ENCODE data around the gene KCNE4. TPM values are rescaled to one million over a fixed set of nuclear protein-coding genes. Genes with fewer than 3 reads are reported as not detected.
"Not testable (repeated sequence)": the region's sequence is repeated elsewhere in the genome, so short reads cannot be mapped to it uniquely, and the experiment has no call there.

KCNE4 gene
- total and polyA plus RNA-seq, 4 donors: 0.19 to 0.42 (median 0.31) TPM

DNA sequence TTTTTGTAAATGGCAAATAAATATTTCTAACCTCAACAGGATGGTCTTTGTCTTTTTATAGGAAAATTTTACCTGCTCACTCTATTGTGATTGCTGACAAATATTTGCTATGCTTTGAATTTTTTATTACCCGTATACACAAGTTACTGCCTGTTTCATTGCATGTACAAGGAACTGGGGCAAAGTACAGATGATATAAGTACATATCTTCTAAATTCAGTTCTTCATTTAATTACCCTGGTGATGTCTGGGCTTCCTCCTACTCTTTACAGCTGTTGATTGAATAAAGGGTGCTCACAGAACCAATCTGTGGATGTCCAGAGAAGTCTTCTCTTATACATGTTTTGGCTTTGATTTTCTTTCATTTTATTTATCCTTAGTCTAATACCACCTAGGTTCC is 26.5 kb downstream of the KCNE4 start:
- Histone ChIP-seq H3K27ac (ENCODE audit: low read depth in 1 of 2, low read length in 2 of 2) (no peak overlapping the region), H3K27me3 (ENCODE audit: control insufficient read depth in 4 of 4, insufficient read depth in 4 of 4, low read length in 3 of 4) (peaks cover 0 to 2% (median 0%) of the 10 kb centered on the region in 4 donors), H3K4me3 (ENCODE audit: low read depth in 1 of 3, low read length in 3 of 3) (no peak overlapping the region), H3K36me3 (ENCODE audit: control insufficient read depth in 4 of 4, insufficient read depth in 3 of 4, low read depth in 1 of 4, low read length in 3 of 4) (no peaks in the 10 kb centered on the region), H3K9ac (ENCODE audit: low read depth in 1 of 2, low read length in 2 of 2) (no peak overlapping the region), H3K4me1 (ENCODE audit: control insufficient read depth in 4 of 4, insufficient read depth in 4 of 4, low read length in 3 of 4) (no peaks in the 10 kb centered on the region), H3K9me3 (ENCODE audit: control insufficient read depth in 4 of 4, low read length in 3 of 4) (no peaks in the 10 kb centered on the region)
- 80% methylated on average over 1 of the region's 1 CpG for WGBS
- no peak for TF ChIP-seq EGR1 (IDR thresholded peaks at IDR 0.05; ENCODE audit: low read depth in 2 of 2)
- no peak for DNase-seq (ENCODE audit: low spot score)

- H3K4me3 ChIP-seq (ENCODE audit: low read depth in 1 of 3, low read length in 3 of 3): no peak overlapping the region
- TF ChIP-seq RXRA (IDR thresholded peaks at IDR 0.05) (no peak), HNF4G (IDR thresholded peaks at IDR 0.05) (no peak), EGR1 (IDR thresholded peaks at IDR 0.05; ENCODE audit: low read depth in 2 of 2) (no peak)
- H3K9me3 ChIP-seq (ENCODE audit: control insufficient read depth in 4 of 4, low read length in 3 of 4): no peaks in the 10 kb centered on the region
- DNase-seq (ENCODE audit: low spot score): no peak
- H3K9ac ChIP-seq (ENCODE audit: low read depth in 1 of 2, low read length in 2 of 2): no peak overlapping the region
- H3K27me3 ChIP-seq (ENCODE audit: control insufficient read depth in 4 of 4, insufficient read depth in 4 of 4, low read length in 3 of 4): peaks cover 0 to 2% (median 0%) of the 10 kb centered on the region in 4 donors
- 67% methylated on average over 2 of the region's 2 CpGs for WGBS
- no peaks in the 10 kb centered on the region for H3K36me3 ChIP-seq (ENCODE audit: control insufficient read depth in 4 of 4, insufficient read depth in 3 of 4, low read depth in 1 of 4, low read length in 3 of 4)
- no peak overlapping the region for H3K27ac ChIP-seq (ENCODE audit: low read depth in 1 of 2, low read length in 2 of 2)
- H3K4me1 ChIP-seq (ENCODE audit: control insufficient read depth in 4 of 4, insufficient read depth in 4 of 4, low read length in 3 of 4): no peaks in the 10 kb centered on the region
Measured at GRCh38 chr2:223079378-223079777, 27.4 kb downstream of the KCNE4 start.

- no peak overlapping the region for H3K27ac ChIP-seq (ENCODE audit: low read depth in 1 of 2, low read length in 2 of 2)
- peaks cover 0 to 2% (median 0%) of the 10 kb centered on the region in 4 donors for H3K27me3 ChIP-seq (ENCODE audit: control insufficient read depth in 4 of 4, insufficient read depth in 4 of 4, low read length in 3 of 4)
- H3K9ac ChIP-seq (ENCODE audit: low read depth in 1 of 2, low read length in 2 of 2): no peak overlapping the region
- DNase-seq (ENCODE audit: low spot score): no peak
- 83% methylated on average over 2 of the region's 2 CpGs for WGBS
- TF ChIP-seq HNF4A (conservative IDR thresholded peaks at IDR 0.05) (no peak), MAX (IDR thresholded peaks at IDR 0.05) (no peak), RXRA (IDR thresholded peaks at IDR 0.05) (no peak), JUND (IDR thresholded peaks at IDR 0.05) (no peak), REST (IDR thresholded peaks at IDR 0.05) (no peak), FOXA1 (IDR thresholded peaks at IDR 0.05) (no peak), ATF3 (IDR thresholded peaks at IDR 0.05) (no peak), ZBTB33 (IDR thresholded peaks at IDR 0.05) (no peak), SP1 (IDR thresholded peaks at IDR 0.05) (no peak), FOXA2 (IDR thresholded peaks at IDR 0.05) (no peak), GABPA (IDR thresholded peaks at IDR 0.05 in 1 of 2, conservative IDR thresholded peaks at IDR 0.05 in 1 of 2) (no peak), EGR1 (IDR thresholded peaks at IDR 0.05; ENCODE audit: low read depth in 2 of 2) (no peak), HNF4G (IDR thresholded peaks at IDR 0.05) (no peak), NR2F2 (IDR thresholded peaks at IDR 0.05) (no peak), RAD21 (IDR thresholded peaks at IDR 0.05) (no peak), TAF1 (conservative IDR thresholded peaks at IDR 0.05) (no peak)
- TF ChIP-seq, protein P1, sequence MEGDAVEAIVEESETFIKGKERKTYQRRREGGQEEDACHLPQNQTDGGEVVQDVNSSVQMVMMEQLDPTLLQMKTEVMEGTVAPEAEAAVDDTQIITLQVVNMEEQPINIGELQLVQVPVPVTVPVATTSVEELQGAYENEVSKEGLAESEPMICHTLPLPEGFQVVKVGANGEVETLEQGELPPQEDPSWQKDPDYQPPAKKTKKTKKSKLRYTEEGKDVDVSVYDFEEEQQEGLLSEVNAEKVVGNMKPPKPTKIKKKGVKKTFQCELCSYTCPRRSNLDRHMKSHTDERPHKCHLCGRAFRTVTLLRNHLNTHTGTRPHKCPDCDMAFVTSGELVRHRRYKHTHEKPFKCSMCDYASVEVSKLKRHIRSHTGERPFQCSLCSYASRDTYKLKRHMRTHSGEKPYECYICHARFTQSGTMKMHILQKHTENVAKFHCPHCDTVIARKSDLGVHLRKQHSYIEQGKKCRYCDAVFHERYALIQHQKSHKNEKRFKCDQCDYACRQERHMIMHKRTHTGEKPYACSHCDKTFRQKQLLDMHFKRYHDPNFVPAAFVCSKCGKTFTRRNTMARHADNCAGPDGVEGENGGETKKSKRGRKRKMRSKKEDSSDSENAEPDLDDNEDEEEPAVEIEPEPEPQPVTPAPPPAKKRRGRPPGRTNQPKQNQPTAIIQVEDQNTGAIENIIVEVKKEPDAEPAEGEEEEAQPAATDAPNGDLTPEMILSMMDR (IDR thresholded peaks at IDR 0.05; ENCODE audit: low read depth, low read length, missing input control): no peak
- H3K9me3 ChIP-seq (ENCODE audit: control insufficient read depth in 4 of 4, low read length in 3 of 4): no peaks in the 10 kb centered on the region
- H3K4me3 ChIP-seq (ENCODE audit: low read depth in 1 of 3, low read length in 3 of 3): no peak overlapping the region
- no peaks in the 10 kb centered on the region for H3K4me1 ChIP-seq (ENCODE audit: control insufficient read depth in 4 of 4, insufficient read depth in 4 of 4, low read length in 3 of 4)
- no peaks in the 10 kb centered on the region for H3K36me3 ChIP-seq (ENCODE audit: control insufficient read depth in 4 of 4, insufficient read depth in 3 of 4, low read depth in 1 of 4, low read length in 3 of 4)
Measured at GRCh38 chr2:223079925-223080324, 27.9 kb downstream of the KCNE4 start.

DNA sequence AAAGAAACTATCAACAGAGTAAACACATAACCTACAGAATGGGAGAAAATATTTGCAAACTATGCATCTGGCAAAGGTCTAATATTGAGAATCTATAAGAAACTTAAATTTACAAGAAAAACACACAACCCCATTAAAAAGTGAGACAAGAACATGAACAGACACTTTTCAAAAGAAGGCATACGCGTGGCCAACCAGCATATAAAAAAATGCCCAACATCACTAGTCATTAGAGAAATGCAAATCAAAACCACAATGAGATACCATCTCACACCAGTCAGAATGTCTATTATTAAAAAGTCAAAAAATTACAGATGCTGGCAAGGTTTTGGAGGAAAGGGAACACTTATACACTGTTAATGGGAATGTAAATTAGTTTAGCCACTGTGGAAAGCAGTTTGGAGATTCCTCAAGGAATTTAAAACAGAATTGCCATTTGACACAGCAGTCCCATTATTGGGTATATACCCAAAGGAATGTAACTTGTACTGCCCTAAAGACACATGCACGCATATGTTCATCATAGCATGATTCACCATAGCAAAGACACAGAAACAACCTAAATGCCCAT is 28.9 kb downstream of the KCNE4 start:
- not testable (repeated sequence) for H3K4me3 ChIP-seq (ENCODE audit: low read depth in 1 of 3, low read length in 3 of 3); H3K27me3 ChIP-seq (ENCODE audit: control insufficient read depth in 4 of 4, insufficient read depth in 4 of 4, low read length in 3 of 4); H3K27ac ChIP-seq (ENCODE audit: low read depth in 1 of 2, low read length in 2 of 2); H3K4me1 ChIP-seq (ENCODE audit: control insufficient read depth in 4 of 4, insufficient read depth in 4 of 4, low read length in 3 of 4); H3K36me3 ChIP-seq (ENCODE audit: control insufficient read depth in 4 of 4, insufficient read depth in 3 of 4, low read depth in 1 of 4, low read length in 3 of 4); DNase-seq (ENCODE audit: low spot score); H3K9ac ChIP-seq (ENCODE audit: low read depth in 1 of 2, low read length in 2 of 2); H3K9me3 ChIP-seq (ENCODE audit: control insufficient read depth in 4 of 4, low read length in 3 of 4)
- WGBS: 77% methylated on average over 3 of the region's 3 CpGs

All from liver (tissue), 9 donors.